HepG2 (cell line): Measurements from ENCODE around the gene KIF6. TPM values are rescaled to one million over a fixed set of nuclear protein-coding genes. Genes with fewer than 3 reads are reported as not detected.

Source experiments
- JUND ChIP-seq: sonication (generic); formaldehyde crosslinking; IDR thresholded peaks from 2 replicates; pipeline ENCODE4 v1.8.0; 2022; ENCODE audit warnings: mild to moderate bottlenecking, missing genetic modification reagents
- MTA1 ChIP-seq: sonication (generic); formaldehyde crosslinking; IDR thresholded peaks from 2 replicates; pipeline ENCODE4 v1.4.0; 2020; ENCODE audit warnings: missing genetic modification reagents, mild to moderate bottlenecking, borderline replicate concordance
- POLR2A ChIP-seq, 2 experiments: IDR thresholded peaks; 2 replicates each; pipeline ENCODE4 v1.6.1; 2011; ENCODE audit warnings: low read depth in 2 of 2, low read length in 2 of 2, mild to moderate bottlenecking in 1 of 2, moderate library complexity in 1 of 2; ENCODE audit not compliant: insufficient read depth in 1 of 2
- PPARG ChIP-seq: conservative IDR thresholded peaks from 2 replicates; pipeline ENCODE4 v1.6.1; 2016; ENCODE audit warnings: missing biosample characterization, missing genetic modification reagents
- RBFOX2 ChIP-seq: fragments of 200-400 bp; formaldehyde crosslinking; IDR thresholded peaks from 2 replicates; pipeline ENCODE4 v1.6.1; 2017; ENCODE audit warnings: low read depth, mild to moderate bottlenecking, low read length
- SP140L ChIP-seq: sonication (generic); formaldehyde crosslinking; IDR thresholded peaks from 2 replicates; pipeline ENCODE4 v1.4.0; 2020; ENCODE audit warnings: missing genetic modification reagents, borderline replicate concordance
- YEATS4 ChIP-seq: sonication (generic); formaldehyde crosslinking; IDR thresholded peaks from 2 replicates; pipeline ENCODE4 v1.4.0; 2020; ENCODE audit warnings: missing genetic modification reagents, borderline replicate concordance
- ZNF256 ChIP-seq: sonication (generic); formaldehyde crosslinking; conservative IDR thresholded peaks from 2 replicates; pipeline ENCODE4 v1.4.0; 2020; ENCODE audit warnings: missing genetic modification reagents
- ZNF333 ChIP-seq: sonication (generic); formaldehyde crosslinking; IDR thresholded peaks from 2 replicates; pipeline ENCODE4 v1.4.0; 2020; ENCODE audit warnings: mild to moderate bottlenecking, missing genetic modification reagents, borderline replicate concordance
- ZNF75D ChIP-seq: sonication (generic); formaldehyde crosslinking; IDR thresholded peaks from 2 replicates; pipeline ENCODE4 v1.8.1; 2023; ENCODE audit warnings: missing genetic modification reagents, mild to moderate bottlenecking, borderline replicate concordance
- polyA plus RNA-seq, 8 experiments: library from polyadenylated mRNA; depleted of rRNA in 3 of 8; stranded (reverse) in 7 of 8; unstranded in 1 of 8; fragments of >200 nt; fragmentation: Illumina TruSeq in 4 of 8; extraction: Trizol in 4 of 8; gene quantifications; 2 replicates each; pipeline versions ENCODE4 v1.2.1 to v1.2.3, GENCODE V29; 2011 to 2016; ENCODE audit warnings: low read depth in 4 of 8, missing spikeins in 1 of 8, mixed read lengths in 1 of 8; ENCODE audit not compliant: insufficient read depth in 1 of 8
- total RNA-seq, 5 experiments: library from RNA; depleted of rRNA; stranded (reverse); fragments of >200 nt; fragmentation: Illumina TruSeq; extraction: Trizol; gene quantifications; 2 replicates each; pipeline ENCODE4 v1.2.3, GENCODE V29; 2016; ENCODE audit warnings: low read depth in 1 of 5
- TF ChIP-seq, protein P1 (sequence below), 2 experiments: sonication (generic) in 1 of 2; formaldehyde crosslinking in 1 of 2; IDR thresholded peaks; 2 replicates each; pipeline versions ENCODE4 v1.6.1 to v1.9.0; 2014 to 2022; ENCODE audit warnings: antibody characterized with exemption in 1 of 2, borderline replicate concordance in 1 of 2, inconsistent platforms in 1 of 2, low read depth in 1 of 2, missing genetic modification reagents in 1 of 2
- TF ChIP-seq, protein P2 (sequence below): IDR thresholded peaks from 2 replicates; pipeline ENCODE4 v1.6.1; 2016; ENCODE audit warnings: low read depth, missing genetic modification reagents, missing compliant biosample characterization
- TF ChIP-seq, protein P3 (sequence below): sonication (generic); formaldehyde crosslinking; IDR thresholded peaks from 2 replicates; pipeline ENCODE4 v1.8.1; 2023; ENCODE audit warnings: missing genetic modification reagents, mild to moderate bottlenecking, borderline replicate concordance
- TF ChIP-seq, protein P4 (sequence below): IDR thresholded peaks from 2 replicates; pipeline ENCODE4 v1.6.1; 2016

KIF6 gene
- total and polyA plus RNA-seq, 2 of the 13 experiments (the other 11 are each of a cell fraction or from before 2014, with no cell fraction given) = 0.04 to 0.27 TPM

DNA sequence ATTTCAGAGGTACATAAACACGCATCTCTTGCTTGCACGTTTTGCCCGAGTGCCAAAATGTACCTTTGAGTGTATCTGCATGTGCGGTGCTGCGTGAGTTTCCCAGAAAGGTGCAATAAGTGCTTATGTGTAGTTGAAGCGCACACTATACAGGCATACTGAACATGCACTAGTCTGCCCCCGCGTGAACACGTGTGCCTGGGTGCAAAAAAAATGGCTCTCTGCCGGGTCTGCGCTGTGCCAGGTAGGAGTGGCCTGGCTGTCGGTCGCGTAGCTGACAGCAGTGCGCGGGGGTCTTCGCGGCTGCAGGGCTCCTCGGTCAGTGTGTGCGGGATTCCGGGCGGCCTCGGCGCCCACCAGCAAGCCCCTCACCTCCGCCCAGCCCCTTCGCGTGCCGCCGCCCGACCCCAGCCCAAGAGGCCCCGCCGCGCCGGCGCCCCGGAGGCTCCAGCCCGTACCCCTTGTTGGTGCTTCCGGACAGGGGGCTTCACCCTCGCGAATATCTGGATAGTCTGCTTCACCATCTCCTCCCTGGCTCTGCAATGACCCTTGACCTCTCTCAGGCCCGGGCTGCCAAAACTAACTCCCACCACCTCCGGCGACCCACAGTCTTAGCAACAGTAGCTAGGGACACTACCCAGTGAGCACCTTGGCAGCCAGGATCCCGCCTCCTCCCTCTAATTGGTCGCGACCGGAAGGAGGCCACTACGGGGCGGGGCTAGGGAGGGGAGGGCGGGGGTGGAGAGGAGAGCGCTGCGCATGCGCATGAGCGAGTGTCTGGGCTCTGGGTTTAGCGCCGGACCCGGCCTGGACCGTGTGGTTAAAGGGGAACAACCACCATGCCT, at the start of gene KIF6 (continued):
- TF ChIP-seq, protein P1, sequence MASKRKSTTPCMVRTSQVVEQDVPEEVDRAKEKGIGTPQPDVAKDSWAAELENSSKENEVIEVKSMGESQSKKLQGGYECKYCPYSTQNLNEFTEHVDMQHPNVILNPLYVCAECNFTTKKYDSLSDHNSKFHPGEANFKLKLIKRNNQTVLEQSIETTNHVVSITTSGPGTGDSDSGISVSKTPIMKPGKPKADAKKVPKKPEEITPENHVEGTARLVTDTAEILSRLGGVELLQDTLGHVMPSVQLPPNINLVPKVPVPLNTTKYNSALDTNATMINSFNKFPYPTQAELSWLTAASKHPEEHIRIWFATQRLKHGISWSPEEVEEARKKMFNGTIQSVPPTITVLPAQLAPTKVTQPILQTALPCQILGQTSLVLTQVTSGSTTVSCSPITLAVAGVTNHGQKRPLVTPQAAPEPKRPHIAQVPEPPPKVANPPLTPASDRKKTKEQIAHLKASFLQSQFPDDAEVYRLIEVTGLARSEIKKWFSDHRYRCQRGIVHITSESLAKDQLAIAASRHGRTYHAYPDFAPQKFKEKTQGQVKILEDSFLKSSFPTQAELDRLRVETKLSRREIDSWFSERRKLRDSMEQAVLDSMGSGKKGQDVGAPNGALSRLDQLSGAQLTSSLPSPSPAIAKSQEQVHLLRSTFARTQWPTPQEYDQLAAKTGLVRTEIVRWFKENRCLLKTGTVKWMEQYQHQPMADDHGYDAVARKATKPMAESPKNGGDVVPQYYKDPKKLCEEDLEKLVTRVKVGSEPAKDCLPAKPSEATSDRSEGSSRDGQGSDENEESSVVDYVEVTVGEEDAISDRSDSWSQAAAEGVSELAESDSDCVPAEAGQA (IDR thresholded peaks at IDR 0.05; ENCODE audit: low read depth) = peak; percentile 13; the same call in 1 of the 2 replicates
- TF ChIP-seq, protein P1 (CRISPR knock-in tag; IDR thresholded peaks at IDR 0.05; ENCODE audit: borderline replicate concordance) = no peak
- TF ChIP-seq YEATS4 (CRISPR knock-in tag) (peak; percentile 20; the same call in 1 of the 2 replicates), ZNF75D (no peak), ZNF256 (CRISPR knock-in tag) (0 out of 2 replicates have a peak, but pooled peaks have one; percentile 28), PPARG (CRISPR knock-in tag) (no peak), SP140L (CRISPR knock-in tag) (no peak), JUND (no peak), ZNF333 (CRISPR knock-in tag) (no peak), POLR2A (IDR thresholded peaks at IDR 0.05; ENCODE audit: insufficient read depth in 1 of 2, low read depth in 2 of 2, low read length in 2 of 2) (peak in 1 of 2 experiments; percentile 44; a peak in 1 of 4 replicates), RBFOX2 (no peak), MTA1 (CRISPR knock-in tag) (no peak)
- TF ChIP-seq, protein P2, sequence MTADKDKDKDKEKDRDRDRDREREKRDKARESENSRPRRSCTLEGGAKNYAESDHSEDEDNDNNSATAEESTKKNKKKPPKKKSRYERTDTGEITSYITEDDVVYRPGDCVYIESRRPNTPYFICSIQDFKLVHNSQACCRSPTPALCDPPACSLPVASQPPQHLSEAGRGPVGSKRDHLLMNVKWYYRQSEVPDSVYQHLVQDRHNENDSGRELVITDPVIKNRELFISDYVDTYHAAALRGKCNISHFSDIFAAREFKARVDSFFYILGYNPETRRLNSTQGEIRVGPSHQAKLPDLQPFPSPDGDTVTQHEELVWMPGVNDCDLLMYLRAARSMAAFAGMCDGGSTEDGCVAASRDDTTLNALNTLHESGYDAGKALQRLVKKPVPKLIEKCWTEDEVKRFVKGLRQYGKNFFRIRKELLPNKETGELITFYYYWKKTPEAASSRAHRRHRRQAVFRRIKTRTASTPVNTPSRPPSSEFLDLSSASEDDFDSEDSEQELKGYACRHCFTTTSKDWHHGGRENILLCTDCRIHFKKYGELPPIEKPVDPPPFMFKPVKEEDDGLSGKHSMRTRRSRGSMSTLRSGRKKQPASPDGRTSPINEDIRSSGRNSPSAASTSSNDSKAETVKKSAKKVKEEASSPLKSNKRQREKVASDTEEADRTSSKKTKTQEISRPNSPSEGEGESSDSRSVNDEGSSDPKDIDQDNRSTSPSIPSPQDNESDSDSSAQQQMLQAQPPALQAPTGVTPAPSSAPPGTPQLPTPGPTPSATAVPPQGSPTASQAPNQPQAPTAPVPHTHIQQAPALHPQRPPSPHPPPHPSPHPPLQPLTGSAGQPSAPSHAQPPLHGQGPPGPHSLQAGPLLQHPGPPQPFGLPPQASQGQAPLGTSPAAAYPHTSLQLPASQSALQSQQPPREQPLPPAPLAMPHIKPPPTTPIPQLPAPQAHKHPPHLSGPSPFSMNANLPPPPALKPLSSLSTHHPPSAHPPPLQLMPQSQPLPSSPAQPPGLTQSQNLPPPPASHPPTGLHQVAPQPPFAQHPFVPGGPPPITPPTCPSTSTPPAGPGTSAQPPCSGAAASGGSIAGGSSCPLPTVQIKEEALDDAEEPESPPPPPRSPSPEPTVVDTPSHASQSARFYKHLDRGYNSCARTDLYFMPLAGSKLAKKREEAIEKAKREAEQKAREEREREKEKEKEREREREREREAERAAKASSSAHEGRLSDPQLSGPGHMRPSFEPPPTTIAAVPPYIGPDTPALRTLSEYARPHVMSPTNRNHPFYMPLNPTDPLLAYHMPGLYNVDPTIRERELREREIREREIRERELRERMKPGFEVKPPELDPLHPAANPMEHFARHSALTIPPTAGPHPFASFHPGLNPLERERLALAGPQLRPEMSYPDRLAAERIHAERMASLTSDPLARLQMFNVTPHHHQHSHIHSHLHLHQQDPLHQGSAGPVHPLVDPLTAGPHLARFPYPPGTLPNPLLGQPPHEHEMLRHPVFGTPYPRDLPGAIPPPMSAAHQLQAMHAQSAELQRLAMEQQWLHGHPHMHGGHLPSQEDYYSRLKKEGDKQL (CRISPR knock-in tag) = no peak
- TF ChIP-seq, protein P3, sequence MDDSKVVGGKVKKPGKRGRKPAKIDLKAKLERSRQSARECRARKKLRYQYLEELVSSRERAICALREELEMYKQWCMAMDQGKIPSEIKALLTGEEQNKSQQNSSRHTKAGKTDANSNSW (CRISPR knock-in tag) = no peak
- TF ChIP-seq, protein P4, sequence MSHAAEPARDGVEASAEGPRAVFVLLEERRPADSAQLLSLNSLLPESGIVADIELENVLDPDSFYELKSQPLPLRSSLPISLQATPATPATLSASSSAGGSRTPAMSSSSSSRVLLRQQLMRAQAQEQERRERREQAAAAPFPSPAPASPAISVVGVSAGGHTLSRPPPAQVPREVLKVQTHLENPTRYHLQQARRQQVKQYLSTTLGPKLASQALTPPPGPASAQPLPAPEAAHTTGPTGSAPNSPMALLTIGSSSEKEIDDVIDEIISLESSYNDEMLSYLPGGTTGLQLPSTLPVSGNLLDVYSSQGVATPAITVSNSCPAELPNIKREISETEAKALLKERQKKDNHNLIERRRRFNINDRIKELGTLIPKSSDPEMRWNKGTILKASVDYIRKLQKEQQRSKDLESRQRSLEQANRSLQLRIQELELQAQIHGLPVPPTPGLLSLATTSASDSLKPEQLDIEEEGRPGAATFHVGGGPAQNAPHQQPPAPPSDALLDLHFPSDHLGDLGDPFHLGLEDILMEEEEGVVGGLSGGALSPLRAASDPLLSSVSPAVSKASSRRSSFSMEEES (CRISPR knock-in tag) = no peak
